ENCODE measurements around the gene MOK.
A peak's percentile ranks its signal among the peaks of the same experiment; 100 is the strongest.

Gene MOK

GRCh38 chr14:102205560-102205959, 99.4 kb downstream of the MOK start:
- TF ChIP-seq, protein P1, sequence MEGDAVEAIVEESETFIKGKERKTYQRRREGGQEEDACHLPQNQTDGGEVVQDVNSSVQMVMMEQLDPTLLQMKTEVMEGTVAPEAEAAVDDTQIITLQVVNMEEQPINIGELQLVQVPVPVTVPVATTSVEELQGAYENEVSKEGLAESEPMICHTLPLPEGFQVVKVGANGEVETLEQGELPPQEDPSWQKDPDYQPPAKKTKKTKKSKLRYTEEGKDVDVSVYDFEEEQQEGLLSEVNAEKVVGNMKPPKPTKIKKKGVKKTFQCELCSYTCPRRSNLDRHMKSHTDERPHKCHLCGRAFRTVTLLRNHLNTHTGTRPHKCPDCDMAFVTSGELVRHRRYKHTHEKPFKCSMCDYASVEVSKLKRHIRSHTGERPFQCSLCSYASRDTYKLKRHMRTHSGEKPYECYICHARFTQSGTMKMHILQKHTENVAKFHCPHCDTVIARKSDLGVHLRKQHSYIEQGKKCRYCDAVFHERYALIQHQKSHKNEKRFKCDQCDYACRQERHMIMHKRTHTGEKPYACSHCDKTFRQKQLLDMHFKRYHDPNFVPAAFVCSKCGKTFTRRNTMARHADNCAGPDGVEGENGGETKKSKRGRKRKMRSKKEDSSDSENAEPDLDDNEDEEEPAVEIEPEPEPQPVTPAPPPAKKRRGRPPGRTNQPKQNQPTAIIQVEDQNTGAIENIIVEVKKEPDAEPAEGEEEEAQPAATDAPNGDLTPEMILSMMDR (IDR thresholded peaks at IDR 0.05; ENCODE audit: unreplicated experiment in 3 of 3), result no peak
- peaks cover 16% of the 10 kb centered on the region for H3K4me1 Mint-ChIP-seq
- H3K27ac Mint-ChIP-seq, result no peak overlapping the region
- no peak overlapping the region for H3K4me3 Mint-ChIP-seq
- no peaks in the 10 kb centered on the region for H3K27me3 Mint-ChIP-seq (ENCODE audit: low read depth)
- peaks cover 50% of the 10 kb centered on the region for H3K36me3 Mint-ChIP-seq (ENCODE audit: low read depth)
- H3K9me3 Mint-ChIP-seq, result no peaks in the 10 kb centered on the region

DNA sequence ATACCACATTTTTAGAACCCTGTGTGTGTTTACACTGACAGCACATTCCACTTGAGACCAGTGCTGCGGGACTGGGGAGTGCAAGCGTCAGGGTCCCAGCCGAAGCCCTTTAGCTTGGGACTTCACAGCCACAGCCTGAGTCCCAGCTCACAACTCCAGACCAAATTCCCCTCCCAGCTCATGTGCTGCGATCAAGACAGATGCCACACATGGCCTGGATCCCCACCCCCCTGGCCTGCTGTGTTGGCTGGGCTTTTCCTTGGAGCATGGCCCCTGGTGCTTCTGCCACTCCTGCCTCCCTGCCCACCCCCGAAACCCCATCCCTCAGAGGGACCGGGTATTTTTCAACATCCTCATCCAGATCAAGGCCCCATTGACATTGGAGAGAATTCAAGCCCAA, 101.6 kb downstream of the MOK start:
- peaks cover 53% of the 10 kb centered on the region for H3K36me3 Mint-ChIP-seq (ENCODE audit: low read depth)

DNA sequence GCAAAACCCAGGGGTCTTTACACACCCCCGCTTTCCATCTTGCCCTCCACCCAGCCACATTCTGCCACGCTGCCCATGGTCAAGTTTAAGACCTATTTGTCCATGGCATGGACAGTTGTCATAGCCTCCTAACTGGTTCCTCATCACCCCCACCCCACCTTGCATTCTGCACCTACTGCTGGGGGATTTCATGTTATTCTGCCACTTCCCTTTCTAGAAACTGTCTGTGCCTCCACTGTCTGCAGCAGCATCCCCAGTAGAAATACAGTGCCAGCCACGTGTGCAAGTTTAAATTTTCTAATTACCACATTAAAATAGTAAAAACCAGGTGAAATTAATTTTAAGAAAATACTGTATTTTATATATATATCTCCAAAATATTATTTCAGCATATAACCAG, 102.0 kb downstream of the MOK start:
- Mint-ChIP-seq H3K9me3 (no peaks in the 10 kb centered on the region), H3K27me3 (ENCODE audit: low read depth) (no peaks in the 10 kb centered on the region), H3K27ac (no peak overlapping the region), H3K36me3 (ENCODE audit: low read depth) (peaks cover 55% of the 10 kb centered on the region), H3K4me1 (peaks cover 11% of the 10 kb centered on the region), H3K4me3 (no peak overlapping the region)
- TF ChIP-seq, protein P1 (IDR thresholded peaks at IDR 0.05; ENCODE audit: unreplicated experiment in 3 of 3), result no peak

More for the DNA sequence above, 101.6 kb downstream of the MOK start:
- Mint-ChIP-seq H3K27me3 (ENCODE audit: low read depth) (no peaks in the 10 kb centered on the region), H3K4me1 (peaks cover 11% of the 10 kb centered on the region), H3K27ac (no peak overlapping the region), H3K9me3 (no peaks in the 10 kb centered on the region), H3K4me3 (no peak overlapping the region)
- TF ChIP-seq, protein P1 (IDR thresholded peaks at IDR 0.05; ENCODE audit: unreplicated experiment in 3 of 3), result no peak

DNA sequence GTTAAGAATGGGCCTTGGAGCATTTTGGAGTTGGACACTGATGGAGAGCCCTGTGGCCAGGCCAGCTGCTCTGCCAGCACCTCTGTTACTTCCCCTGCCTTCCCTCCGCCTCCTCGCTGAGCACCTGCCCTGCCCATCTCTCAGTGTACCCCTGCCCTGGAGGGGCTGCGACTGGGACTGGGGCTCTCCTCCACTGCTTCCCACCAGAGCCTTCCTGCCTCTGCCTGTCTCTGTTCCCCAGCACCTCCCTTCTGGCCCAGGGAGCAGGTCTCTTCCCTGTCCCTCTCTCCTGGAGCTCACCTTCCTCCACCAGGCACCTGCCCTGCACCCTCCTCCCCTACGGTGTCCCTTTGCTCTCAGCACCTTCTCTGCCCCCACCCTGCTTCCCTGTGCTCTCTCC, 103.2 kb downstream of the MOK start:
- H3K4me1 Mint-ChIP-seq, result peaks cover 21% of the 10 kb centered on the region
- H3K27ac Mint-ChIP-seq, result peak overlapping the region in 1 of 3 experiments; percentile 77
- TF ChIP-seq, protein P1 (IDR thresholded peaks at IDR 0.05; ENCODE audit: unreplicated experiment in 3 of 3), result no peak
- H3K36me3 Mint-ChIP-seq (ENCODE audit: low read depth), result peaks cover 56% of the 10 kb centered on the region
- no peaks in the 10 kb centered on the region for H3K9me3 Mint-ChIP-seq
- H3K27me3 Mint-ChIP-seq (ENCODE audit: low read depth), result no peaks in the 10 kb centered on the region
- no peak overlapping the region for H3K4me3 Mint-ChIP-seq

DNA sequence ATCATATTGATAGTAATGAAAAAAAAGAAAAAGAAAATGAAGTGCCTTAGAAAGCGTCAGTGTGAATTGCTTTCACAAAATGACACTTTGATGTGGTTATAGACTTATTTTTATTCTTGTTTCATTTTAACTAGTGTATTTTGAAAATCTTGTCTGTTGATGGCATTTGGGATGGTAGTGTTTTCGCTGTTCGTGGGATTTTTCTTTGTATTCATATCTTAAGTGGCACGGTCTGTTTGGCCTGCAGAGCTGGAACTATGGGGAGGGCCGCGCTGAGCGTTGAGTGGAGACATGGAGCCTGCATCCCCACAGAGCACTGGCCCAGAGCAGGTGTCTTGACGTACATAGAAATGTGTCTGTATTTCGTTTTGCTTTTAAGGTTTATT, 103.6 kb downstream of the MOK start:
- H3K27ac Mint-ChIP-seq, result no peak overlapping the region
- H3K36me3 Mint-ChIP-seq (ENCODE audit: low read depth), result peaks cover 56% of the 10 kb centered on the region
- H3K9me3 Mint-ChIP-seq, result no peaks in the 10 kb centered on the region
- H3K4me1 Mint-ChIP-seq, result peaks cover 23% of the 10 kb centered on the region
- no peak overlapping the region for H3K4me3 Mint-ChIP-seq
- TF ChIP-seq, protein P1 (IDR thresholded peaks at IDR 0.05; ENCODE audit: unreplicated experiment in 3 of 3), result no peak
- no peaks in the 10 kb centered on the region for H3K27me3 Mint-ChIP-seq (ENCODE audit: low read depth)

GRCh38 chr14:102200690-102201352, 104.1 kb downstream of the MOK start:
- Mint-ChIP-seq H3K4me3 (no peak overlapping the region), H3K9me3 (no peaks in the 10 kb centered on the region), H3K27me3 (ENCODE audit: low read depth) (no peaks in the 10 kb centered on the region), H3K36me3 (ENCODE audit: low read depth) (peaks cover 57% of the 10 kb centered on the region), H3K27ac (no peak overlapping the region), H3K4me1 (peaks cover 29% of the 10 kb centered on the region)
- TF ChIP-seq, protein P1 (IDR thresholded peaks at IDR 0.05; ENCODE audit: unreplicated experiment in 3 of 3), result no peak

Measured in nephron (organoid).